PC-9 (cell line): ENCODE data around the gene KIF5A. TPM values are rescaled to one million over a fixed set of nuclear protein-coding genes. Genes with fewer than 3 reads are reported as not detected.

ENCODE experiments used
- BruUV-seq: library from RNA; stranded (reverse); fragments of 400-500 nt; replicated peaks from 2 replicates; lab custom pipeline; 2021; lab: Mats Ljungman, UMichigan
- CTCF ChIA-PET: fragments of 300-600 bp; sonication (Branson Sonifier 250); formaldehyde crosslinking; loops from one replicate; lab custom pipeline; 2022; ENCODE audit warnings: antibody characterized with exemption; lab: Charles Lee
- POLR2A ChIA-PET: fragments of 300-600 bp; sonication (Branson Sonifier 250); formaldehyde crosslinking; loops from one replicate; lab custom pipeline; 2022; ENCODE audit warnings: antibody characterized with exemption; ENCODE audit not compliant: unreplicated experiment; lab: Charles Lee
- DNase-seq, 2 experiments: peaks; one replicate each; pipeline versions ENCODE4 v3.0.0 to v3.0.0-alpha.2; 2015 to 2022; ENCODE audit warnings: mixed read lengths in 1 of 2
- H2AFZ ChIP-seq: fragments of 200-600 bp; sonication (generic); 2 replicates; pipeline ENCODE4 v1.8.1; 2017; ENCODE audit warnings: antibody characterized with exemption
- H3F3A ChIP-seq: fragments of 200-600 bp; sonication (generic); 2 replicates; pipeline ENCODE4 v1.8.1; 2017; ENCODE audit warnings: antibody characterized with exemption, mild to moderate bottlenecking, low read depth; ENCODE audit not compliant: insufficient read depth
- H3K27ac ChIP-seq: fragments of 200-600 bp; sonication (generic); 2 replicates; pipeline ENCODE4 v1.6.1; 2016; ENCODE audit warnings: mixed run types
- H3K27me3 ChIP-seq: fragments of 200-600 bp; sonication (generic); 2 replicates; pipeline ENCODE4 v1.6.1; 2016; ENCODE audit warnings: low read depth, mixed run types; ENCODE audit not compliant: insufficient read depth
- H3K36me3 ChIP-seq: fragments of 200-600 bp; sonication (generic); 2 replicates; pipeline ENCODE4 v1.6.1; 2016; ENCODE audit warnings: low read depth, mixed run types
- H3K4me1 ChIP-seq: fragments of 200-600 bp; sonication (generic); replicated peaks from 2 replicates; pipeline ENCODE4 v1.6.1; 2016; ENCODE audit warnings: mixed run types; ENCODE audit not compliant: insufficient read depth
- H3K4me2 ChIP-seq: fragments of 200-600 bp; sonication (generic); 2 replicates; pipeline ENCODE4 v1.6.1; 2017; ENCODE audit warnings: mixed run types
- H3K4me3 ChIP-seq: fragments of 200-600 bp; sonication (generic); 2 replicates; pipeline ENCODE4 v1.6.1; 2016; ENCODE audit warnings: mixed run types
- H3K79me2 ChIP-seq: fragments of 200-600 bp; sonication (generic); 2 replicates; pipeline ENCODE4 v1.6.1; 2017; ENCODE audit warnings: low read depth, mixed run types
- H3K9me2 ChIP-seq: fragments of 200-600 bp; sonication (generic); 2 replicates; pipeline ENCODE4 v1.8.1; 2017; ENCODE audit warnings: mild to moderate bottlenecking; ENCODE audit not compliant: insufficient read depth
- H3K9me3 ChIP-seq: fragments of 200-600 bp; sonication (generic); 2 replicates; pipeline ENCODE4 v1.8.1; 2016; ENCODE audit warnings: low read depth; ENCODE audit not compliant: insufficient read depth
- H4K20me1 ChIP-seq: fragments of 200-600 bp; sonication (generic); 2 replicates; pipeline ENCODE4 v1.8.1; 2017; ENCODE audit not compliant: insufficient read depth
- CTCF ChIP-seq: fragments of 200-600 bp; sonication (generic); conservative IDR thresholded peaks from 2 replicates; pipeline ENCODE4 v1.6.1; 2017; ENCODE audit warnings: mixed run types, antibody characterized with exemption, mild to moderate bottlenecking, moderate library complexity
- EZH2 ChIP-seq: fragments of 200-600 bp; sonication (generic); IDR thresholded peaks from 2 replicates; pipeline ENCODE4 v1.8.0; 2017; ENCODE audit warnings: antibody characterized with exemption, low read depth
- intact Hi-C: fragments of 100-400 bp; cut with micrococcal nuclease; formaldehyde crosslinking; loops from one replicate; pipeline ENCODE4 v1.10.0; 2022; ENCODE audit not compliant: unreplicated experiment
- total RNA-seq: library from RNA; stranded (reverse); gene quantifications from 2 replicates; pipeline ENCODE4 v1.2.3, GENCODE V29; 2021

The KIF5A gene
- total RNA-seq, 1 experiment from 2014 or later: 0.07 TPM

- ChIA-PET POLR2A (no interaction called here), CTCF (no interaction called here)
- BruUV-seq: no TSS peak
- Histone ChIP-seq H3K9me2 (no peaks in the 10 kb centered on the region), H3K79me2 (no peaks in the 10 kb centered on the region), H3F3A (peaks cover 17% of the 10 kb centered on the region), H3K4me3 (no peak overlapping the region), H3K9me3 (no peaks in the 10 kb centered on the region), H4K20me1 (no peaks in the 10 kb centered on the region), H2AFZ (no peak overlapping the region), H3K36me3 (peaks cover 26% of the 10 kb centered on the region), H3K4me1 (no peaks in the 10 kb centered on the region), H3K4me2 (no peak overlapping the region), H3K27ac (no peak overlapping the region), H3K27me3 (no peaks in the 10 kb centered on the region)
- intact Hi-C loops: no loop called here
- DNase-seq: no peak
- no peak for TF ChIP-seq CTCF
- no peak for TF ChIP-seq EZH2
These were observed 16.7 kb upstream of the KIF5A start for GRCh38 chr12:57533108-57533507.

- ChIA-PET POLR2A (interaction anchor here (0.6 kb wide), 1 partner anchor 10 kb away, joined by 3 read pairs; no protein-coding TSS in a partner anchor), CTCF (no interaction called here)
- no TSS peak for BruUV-seq
- Histone ChIP-seq H3K9me2 (no peaks in the 10 kb centered on the region), H3K4me2 (no peak overlapping the region), H3K27me3 (no peaks in the 10 kb centered on the region), H3K27ac (no peak overlapping the region), H3F3A (peaks cover 9% of the 10 kb centered on the region), H3K4me1 (no peaks in the 10 kb centered on the region), H3K4me3 (no peak overlapping the region), H2AFZ (no peak overlapping the region), H3K9me3 (no peaks in the 10 kb centered on the region), H3K36me3 (peaks cover 26% of the 10 kb centered on the region), H4K20me1 (no peaks in the 10 kb centered on the region), H3K79me2 (no peaks in the 10 kb centered on the region)
- no peak for TF ChIP-seq EZH2
- DNase-seq: no peak
- intact Hi-C loops: no loop called here
These were observed 15.6 kb upstream of the KIF5A start for GRCh38 chr12:57534250-57534649.

GRCh38 chr12:57534991-57535543 is 14.8 kb upstream of the KIF5A start:
- intact Hi-C loops: no loop called here
- Histone ChIP-seq H3K9me3 (no peaks in the 10 kb centered on the region), H3K4me2 (no peak overlapping the region), H3K4me3 (no peak overlapping the region), H4K20me1 (no peaks in the 10 kb centered on the region), H3K9me2 (no peaks in the 10 kb centered on the region), H3K4me1 (no peaks in the 10 kb centered on the region), H3K27me3 (no peaks in the 10 kb centered on the region), H2AFZ (no peak overlapping the region), H3K36me3 (peaks cover 26% of the 10 kb centered on the region), H3K27ac (no peak overlapping the region), H3F3A (peaks cover 9% of the 10 kb centered on the region), H3K79me2 (no peaks in the 10 kb centered on the region)
- no TSS peak for BruUV-seq
- POLR2A ChIA-PET: interaction anchor here (0.6 kb wide), 1 partner anchor 10 kb away, joined by 3 read pairs; no protein-coding TSS in a partner anchor
- TF ChIP-seq CTCF (no peak), EZH2 (no peak)
- no peak for DNase-seq
- CTCF ChIA-PET: no interaction called here
